Activated CD4-positive, alpha-beta T cell treated with anti-CD3 and anti-CD28 coated beads, Interleukin-2, amount 10 ng/mL, durations not matched to agents 24 days and 14 days (primary cell): ENCODE measurements around the gene FAM114A1. TPM values are rescaled to one million over a fixed set of nuclear protein-coding genes. Genes with fewer than 3 reads are reported as not detected.
A peak's percentile ranks its signal among the peaks of the same experiment; 100 is the strongest.
"Not testable (repeated sequence)": the region's sequence is repeated elsewhere in the genome, so short reads cannot be mapped to it uniquely, and the experiment has no call there.

Experiments
- DNase-seq: peaks from one replicate; pipeline ENCODE4 v3.0.0; 2022
- H3K27ac Mint-ChIP-seq: one replicate; pipeline ENCODE4 v1.8.0; 2022; ENCODE audit warnings: mild to moderate bottlenecking, mixed read lengths
- H3K27me3 Mint-ChIP-seq: one replicate; pipeline ENCODE4 v1.8.0; 2022; ENCODE audit warnings: mixed read lengths
- H3K36me3 Mint-ChIP-seq: one replicate; pipeline ENCODE4 v1.8.0; 2022; ENCODE audit warnings: low read depth, mild to moderate bottlenecking, mixed read lengths
- H3K4me1 Mint-ChIP-seq: one replicate; pipeline ENCODE4 v1.8.0; 2021; ENCODE audit warnings: mixed read lengths
- H3K4me3 Mint-ChIP-seq: one replicate; pipeline ENCODE4 v1.8.0; 2022; ENCODE audit warnings: mild to moderate bottlenecking, moderate library complexity, mixed read lengths
- H3K9me3 Mint-ChIP-seq: one replicate; pipeline ENCODE4 v1.8.0; 2021; ENCODE audit warnings: mixed read lengths
- intact Hi-C: fragments of 100-400 bp; cut with micrococcal nuclease; formaldehyde crosslinking; loops from one replicate; pipeline ENCODE4 v1.15.1; 2023
- total RNA-seq: library from RNA; stranded (reverse); gene quantifications from 2 replicates; pipeline ENCODE4 v1.2.3, GENCODE V29; 2022

Gene FAM114A1
- total RNA-seq, 1 donor from 2014 or later, result 0.23 TPM

GRCh38 chr4:38921151-38921550, 53.5 kb downstream of the FAM114A1 start:
- H3K4me3 Mint-ChIP-seq, result no peak overlapping the region
- H3K4me1 Mint-ChIP-seq, result no peaks in the 10 kb centered on the region
- peaks cover 1% of the 10 kb centered on the region for H3K27me3 Mint-ChIP-seq
- H3K27ac Mint-ChIP-seq, result no peak overlapping the region
- intact Hi-C loops, result no loop called here
- no peak for DNase-seq
- no peaks in the 10 kb centered on the region for H3K36me3 Mint-ChIP-seq
- peaks cover 2% of the 10 kb centered on the region for H3K9me3 Mint-ChIP-seq

DNA sequence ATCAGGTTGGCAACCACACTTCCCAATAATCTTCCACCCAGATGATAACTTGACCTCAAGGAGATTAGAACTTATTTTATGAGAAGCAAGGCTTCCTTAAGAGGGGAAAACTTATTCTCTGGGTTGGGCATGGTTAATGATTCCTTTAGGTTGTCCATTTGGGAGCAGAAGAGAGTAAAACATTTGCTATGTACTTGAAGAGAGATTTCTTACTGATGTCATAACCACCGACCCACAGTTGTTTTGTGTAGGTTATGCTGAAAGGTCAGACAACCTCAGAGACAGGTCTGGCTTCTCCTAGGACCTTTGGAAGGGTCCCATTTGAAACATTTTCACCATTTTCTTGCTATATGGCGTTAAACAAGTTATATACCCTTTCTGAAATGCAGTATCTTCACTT, 56.1 kb downstream of the FAM114A1 start:
- Mint-ChIP-seq H3K9me3 (no peaks in the 10 kb centered on the region), H3K27me3 (peaks cover 3% of the 10 kb centered on the region), H3K4me1 (no peaks in the 10 kb centered on the region), H3K4me3 (no peak overlapping the region), H3K27ac (no peak overlapping the region), H3K36me3 (no peaks in the 10 kb centered on the region)
- intact Hi-C loops, result no loop called here
- no peak for DNase-seq

GRCh38 chr4:38924353-38924752, 56.7 kb downstream of the FAM114A1 start:
- intact Hi-C loops, result no loop called here
- peaks cover 3% of the 10 kb centered on the region for H3K27me3 Mint-ChIP-seq

DNA sequence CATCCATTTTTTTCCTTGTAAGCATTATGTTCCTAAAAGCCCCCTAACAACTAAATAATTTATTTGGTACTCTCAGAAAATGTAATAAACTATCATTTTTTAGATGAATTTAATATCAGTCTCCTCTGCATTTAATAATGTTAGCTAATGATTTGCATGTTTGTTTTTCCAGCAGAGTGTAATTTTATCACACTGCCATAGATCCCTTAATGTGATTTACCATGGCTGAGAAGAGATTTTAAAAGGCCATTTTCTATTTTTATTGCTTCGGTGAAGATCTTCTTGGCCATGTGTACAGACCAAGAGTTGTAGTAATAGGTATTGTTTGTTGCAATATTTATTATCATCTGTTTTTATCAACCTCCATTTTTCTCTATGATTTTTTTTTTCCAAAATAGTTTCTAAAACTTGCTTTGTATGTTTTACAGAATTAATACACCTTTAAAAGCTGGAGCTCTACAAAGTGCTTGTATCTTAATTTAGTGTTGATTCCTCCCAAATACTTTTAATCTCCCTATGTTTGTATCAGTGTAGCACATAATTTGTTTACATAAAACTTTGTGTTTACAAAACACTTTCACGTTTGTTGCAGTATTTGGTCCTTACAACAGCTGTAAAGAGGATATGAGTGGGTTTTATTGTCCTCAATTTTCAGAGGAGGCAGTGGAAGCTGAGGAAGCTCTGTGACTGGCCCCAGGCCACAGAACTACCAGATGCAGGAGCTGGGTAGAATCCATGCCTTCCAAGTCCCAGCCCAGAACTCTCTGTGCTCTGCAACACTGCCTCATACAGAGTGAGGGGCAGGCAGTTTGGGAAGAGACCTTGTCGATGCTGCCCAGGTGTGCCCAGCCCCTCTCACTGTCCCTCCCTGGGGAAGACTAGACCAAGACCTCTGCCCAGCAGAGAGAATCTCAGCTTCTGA, 58.1 kb downstream of the FAM114A1 start:
- no peak overlapping the region for H3K27ac Mint-ChIP-seq
- H3K9me3 Mint-ChIP-seq, result no peaks in the 10 kb centered on the region
- intact Hi-C loops, result no loop called here
- H3K27me3 Mint-ChIP-seq, result peaks cover 3% of the 10 kb centered on the region
- peaks cover 5% of the 10 kb centered on the region for H3K4me1 Mint-ChIP-seq
- H3K36me3 Mint-ChIP-seq, result no peaks in the 10 kb centered on the region
- DNase-seq, result no peak
- no peak overlapping the region for H3K4me3 Mint-ChIP-seq

More at GRCh38 chr4:38924353-38924752, 56.7 kb downstream of the FAM114A1 start:
- Mint-ChIP-seq H3K9me3 (no peaks in the 10 kb centered on the region), H3K36me3 (no peaks in the 10 kb centered on the region), H3K27ac (no peak overlapping the region), H3K4me3 (no peak overlapping the region), H3K4me1 (no peaks in the 10 kb centered on the region)
- DNase-seq, result no peak

GRCh38 chr4:38926896-38927295, 59.3 kb downstream of the FAM114A1 start:
- DNase-seq, result no peak
- no peak overlapping the region for H3K27ac Mint-ChIP-seq
- H3K36me3 Mint-ChIP-seq, result no peaks in the 10 kb centered on the region
- H3K27me3 Mint-ChIP-seq, result peaks cover 3% of the 10 kb centered on the region
- no peak overlapping the region for H3K4me3 Mint-ChIP-seq
- intact Hi-C loops, result no loop called here
- no peaks in the 10 kb centered on the region for H3K9me3 Mint-ChIP-seq
- H3K4me1 Mint-ChIP-seq, result peaks cover 5% of the 10 kb centered on the region

GRCh38 chr4:38928568-38928967, 61.0 kb downstream of the FAM114A1 start:
- intact Hi-C loops, result no loop called here
- no peaks in the 10 kb centered on the region for H3K9me3 Mint-ChIP-seq
- no peak overlapping the region for H3K27ac Mint-ChIP-seq
- no peaks in the 10 kb centered on the region for H3K36me3 Mint-ChIP-seq
- no peak for DNase-seq
- peaks cover 5% of the 10 kb centered on the region for H3K4me1 Mint-ChIP-seq
- no peak overlapping the region for H3K4me3 Mint-ChIP-seq
- H3K27me3 Mint-ChIP-seq, result peaks cover 3% of the 10 kb centered on the region

GRCh38 chr4:38928974-38929373, 61.4 kb downstream of the FAM114A1 start:
- Mint-ChIP-seq H3K27ac (no peak overlapping the region), H3K4me3 (no peak overlapping the region), H3K9me3 (no peaks in the 10 kb centered on the region), H3K36me3 (no peaks in the 10 kb centered on the region), H3K4me1 (peaks cover 5% of the 10 kb centered on the region), H3K27me3 (peaks cover 3% of the 10 kb centered on the region)
- no peak for DNase-seq
- intact Hi-C loops, result no loop called here

DNA sequence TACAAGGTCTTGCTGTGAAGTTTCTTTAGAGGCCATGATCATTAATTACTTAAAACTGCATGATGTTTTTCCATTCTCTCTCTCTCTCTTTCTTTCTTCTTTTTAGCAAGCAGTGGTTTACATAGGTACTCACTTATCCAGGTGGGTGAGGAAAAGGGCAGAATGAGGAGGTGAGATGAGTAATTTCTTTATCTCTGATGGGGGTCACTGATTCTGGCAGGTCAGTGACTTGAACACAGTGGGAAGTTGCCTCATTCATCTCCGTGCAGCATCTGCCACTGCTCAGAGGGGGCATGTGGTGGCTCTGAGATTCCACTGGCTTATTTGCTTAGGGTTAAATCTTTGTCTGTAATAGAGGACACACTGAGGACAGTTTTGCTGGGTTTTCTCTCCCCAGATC, 62.6 kb downstream of the FAM114A1 start:
- Mint-ChIP-seq H3K27ac (no peak overlapping the region), H3K4me3 (no peak overlapping the region), H3K9me3 (no peaks in the 10 kb centered on the region), H3K4me1 (peaks cover 5% of the 10 kb centered on the region), H3K27me3 (peaks cover 3% of the 10 kb centered on the region), H3K36me3 (no peaks in the 10 kb centered on the region)
- DNase-seq, result no peak
- intact Hi-C loops, result no loop called here

DNA sequence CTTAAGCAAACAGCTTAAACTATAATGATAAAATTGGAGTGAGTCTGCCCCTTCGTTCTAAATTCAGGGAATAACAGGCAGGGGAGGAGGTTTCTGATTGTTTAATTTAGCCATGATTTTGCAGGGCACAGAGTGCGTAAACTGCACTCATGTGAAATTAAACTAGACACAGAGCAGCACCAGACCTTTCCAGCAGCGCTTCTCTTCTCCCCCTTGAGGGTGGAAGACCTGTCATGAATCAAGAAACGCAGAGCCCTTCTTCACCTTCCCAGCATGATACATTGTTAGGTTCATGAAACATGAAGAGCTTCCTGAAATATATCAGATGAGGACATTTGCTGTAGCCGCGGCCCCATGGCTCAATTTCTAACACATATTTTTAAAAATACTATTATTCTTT, 63.1 kb downstream of the FAM114A1 start:
- DNase-seq, result no peak
- Mint-ChIP-seq H3K36me3 (no peaks in the 10 kb centered on the region), H3K4me1 (peaks cover 5% of the 10 kb centered on the region), H3K27ac (no peak overlapping the region), H3K9me3 (no peaks in the 10 kb centered on the region), H3K4me3 (no peak overlapping the region), H3K27me3 (peaks cover 2% of the 10 kb centered on the region)
- intact Hi-C loops, result no loop called here

- intact Hi-C loops, result no loop called here
- peaks cover 2% of the 10 kb centered on the region for H3K27me3 Mint-ChIP-seq
- DNase-seq, result no peak
- H3K4me3 Mint-ChIP-seq, result no peak overlapping the region
- no peak overlapping the region for H3K27ac Mint-ChIP-seq
- no peaks in the 10 kb centered on the region for H3K9me3 Mint-ChIP-seq
- peaks cover 5% of the 10 kb centered on the region for H3K4me1 Mint-ChIP-seq
- H3K36me3 Mint-ChIP-seq, result no peaks in the 10 kb centered on the region
These were observed 63.5 kb downstream of the FAM114A1 start for GRCh38 chr4:38931125-38931524.

GRCh38 chr4:38935391-38936073, 67.9 kb downstream of the FAM114A1 start:
- Mint-ChIP-seq H3K4me1 (peaks cover 21% of the 10 kb centered on the region), H3K9me3 (no peaks in the 10 kb centered on the region), H3K36me3 (peaks cover 3% of the 10 kb centered on the region), H3K4me3 (no peak overlapping the region), H3K27ac (no peak overlapping the region), H3K27me3 (no peaks in the 10 kb centered on the region)
- no peak for DNase-seq
- intact Hi-C loops, result loop anchor here (5.0 kb wide), 1 partner anchor 97 kb away; the partner anchor contains the start of gene TMEM156

DNA sequence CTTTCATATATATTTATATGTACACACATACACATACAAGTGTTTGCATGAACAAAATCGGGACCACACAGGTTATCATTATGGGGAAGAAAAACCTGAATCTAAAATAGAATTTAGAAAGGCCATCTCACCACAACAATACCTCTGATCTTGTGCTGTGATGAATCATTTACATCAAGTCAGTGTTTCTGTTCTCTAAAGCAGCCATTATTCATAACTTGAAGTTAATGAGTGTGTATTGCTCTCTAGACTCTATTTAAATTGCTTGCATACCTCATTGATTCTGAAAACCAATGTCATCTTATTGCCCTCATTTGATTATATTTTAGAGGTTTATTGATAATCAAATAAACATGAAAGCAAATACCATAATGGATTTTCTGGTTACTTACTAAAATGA, 71.6 kb downstream of the FAM114A1 start:
- peaks cover 36% of the 10 kb centered on the region for H3K4me1 Mint-ChIP-seq
- H3K9me3 Mint-ChIP-seq, result peaks cover 6% of the 10 kb centered on the region
- H3K27me3 Mint-ChIP-seq, result no peaks in the 10 kb centered on the region
- peaks cover 4% of the 10 kb centered on the region for H3K36me3 Mint-ChIP-seq
- no peak for DNase-seq
- no peak overlapping the region for H3K4me3 Mint-ChIP-seq
- peak overlapping the region; percentile 51 for H3K27ac Mint-ChIP-seq
- intact Hi-C loops, result loop anchor here (1.0 to 5.0 kb wide), 5 partner anchors 20 to 106 kb away; partner anchors contain the start of gene TMEM156

GRCh38 chr4:38940476-38940875, 72.9 kb downstream of the FAM114A1 start:
- Mint-ChIP-seq H3K27ac (peak overlapping the region; percentile 83), H3K4me3 (peak overlapping the region; percentile 66), H3K27me3 (no peaks in the 10 kb centered on the region), H3K36me3 (peaks cover 4% of the 10 kb centered on the region), H3K4me1 (peaks cover 36% of the 10 kb centered on the region), H3K9me3 (peaks cover 6% of the 10 kb centered on the region)
- DNase-seq, result no peak
- intact Hi-C loops, result loop anchor here (1.0 kb wide), 1 partner anchor 9 kb away; no protein-coding TSS in a partner anchor

DNA sequence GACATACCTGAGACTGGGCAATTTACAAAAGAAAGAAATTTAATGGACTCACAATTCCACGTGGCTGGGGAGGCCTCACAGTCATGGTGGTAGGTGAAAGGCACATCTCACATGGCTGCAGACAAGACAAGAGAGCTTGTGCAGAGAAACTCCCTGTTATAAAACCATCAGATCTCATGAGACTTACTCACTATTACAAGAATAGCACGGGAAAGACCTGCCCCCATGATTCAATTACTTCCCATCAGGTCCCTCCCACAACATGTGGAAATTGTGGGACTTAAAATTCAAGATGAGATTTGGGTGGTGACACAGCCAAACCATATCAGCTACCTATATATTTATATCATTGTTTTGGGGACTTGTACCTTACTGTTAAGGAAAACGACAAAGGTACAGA, 74.3 kb downstream of the FAM114A1 start:
- intact Hi-C loops, H3K27me3 Mint-ChIP-seq, H3K9me3 Mint-ChIP-seq, DNase-seq, H3K36me3 Mint-ChIP-seq: not testable (repeated sequence)
- Mint-ChIP-seq H3K4me3 (peak overlapping the region; percentile 13), H3K4me1 (peaks cover 37% of the 10 kb centered on the region), H3K27ac (peak overlapping the region; percentile 46)
